Mucosa of rectum (tissue), 2 donors: ENCODE measurements around the gene TCF12.
"Not testable (repeated sequence)": the region's sequence is repeated elsewhere in the genome, so short reads cannot be mapped to it uniquely, and the experiment has no call there.

Experiments used
- H3K27ac ChIP-seq, 2 donors: one replicate each; pipeline ENCODE4 v1.7.0; 2013; ENCODE audit warnings: inconsistent platforms in 2 of 2, low read depth in 2 of 2, low read length in 2 of 2
- H3K27me3 ChIP-seq, 2 donors: one replicate each; pipeline ENCODE4 v1.7.0; 2013; ENCODE audit warnings: low read length in 2 of 2; ENCODE audit not compliant: control insufficient read depth in 2 of 2, insufficient read depth in 2 of 2
- H3K36me3 ChIP-seq, 2 donors: one replicate each; pipeline ENCODE4 v1.7.0; 2013; ENCODE audit warnings: low read length in 2 of 2; ENCODE audit not compliant: control insufficient read depth in 2 of 2, insufficient read depth in 2 of 2
- H3K4me1 ChIP-seq, 2 donors: one replicate each; pipeline ENCODE4 v1.7.0; 2013; ENCODE audit warnings: low read length in 2 of 2, mild to moderate bottlenecking in 1 of 2; ENCODE audit not compliant: control insufficient read depth in 2 of 2, insufficient read depth in 2 of 2
- H3K4me3 ChIP-seq, 2 donors: one replicate each; pipeline ENCODE4 v1.7.0; 2013; ENCODE audit warnings: low read length in 2 of 2
- H3K9ac ChIP-seq, 2 donors: one replicate each; pipeline ENCODE4 v1.7.0; 2013; ENCODE audit warnings: low read length in 2 of 2, low read depth in 1 of 2, mild to moderate bottlenecking in 1 of 2
- H3K9me3 ChIP-seq, 2 donors: one replicate each; pipeline ENCODE4 v1.7.0; 2013; ENCODE audit warnings: low read length in 2 of 2; ENCODE audit not compliant: control insufficient read depth in 2 of 2
- donor health status: healthy.
- donor health status: Normal muscosa, but diverticular disease.

Gene TCF12

DNA sequence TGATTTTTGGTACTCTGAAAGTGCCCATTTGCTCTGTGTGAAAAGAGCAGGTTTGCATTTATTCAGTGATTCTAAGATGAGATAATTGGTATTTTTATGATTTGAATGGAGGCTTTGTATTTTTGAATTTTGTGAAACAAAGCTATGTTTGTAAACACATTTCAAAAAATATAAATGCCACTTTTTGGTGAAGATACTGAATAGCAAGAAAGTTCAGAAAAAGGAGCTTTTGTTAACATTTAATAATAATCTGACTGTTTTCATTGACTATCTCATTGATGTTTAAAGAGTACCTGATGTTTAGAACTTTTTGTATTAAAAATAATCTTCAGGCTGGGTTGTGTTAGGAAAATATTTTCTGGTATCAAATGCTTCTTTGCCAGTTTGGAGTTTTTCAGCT, 23.7 kb downstream of the TCF12 start:
- H3K4me3 ChIP-seq, result no peak overlapping the region
- H3K9me3 ChIP-seq, result no peaks in the 10 kb centered on the region
- no peaks in the 10 kb centered on the region for H3K4me1 ChIP-seq
- H3K27me3 ChIP-seq, result no peaks in the 10 kb centered on the region
- H3K27ac ChIP-seq, result no peak overlapping the region
- H3K36me3 ChIP-seq, result no peaks in the 10 kb centered on the region
- H3K9ac ChIP-seq, result no peak overlapping the region

- H3K4me3 ChIP-seq, result no peak overlapping the region
- no peak overlapping the region for H3K9ac ChIP-seq
- no peak overlapping the region for H3K27ac ChIP-seq
- H3K36me3 ChIP-seq, result no peaks in the 10 kb centered on the region
- H3K27me3 ChIP-seq, result no peaks in the 10 kb centered on the region
- no peaks in the 10 kb centered on the region for H3K4me1 ChIP-seq
- H3K9me3 ChIP-seq, result no peaks in the 10 kb centered on the region
Observed at GRCh38 chr15:56943403-56943802, 25.0 kb downstream of the TCF12 start.

DNA sequence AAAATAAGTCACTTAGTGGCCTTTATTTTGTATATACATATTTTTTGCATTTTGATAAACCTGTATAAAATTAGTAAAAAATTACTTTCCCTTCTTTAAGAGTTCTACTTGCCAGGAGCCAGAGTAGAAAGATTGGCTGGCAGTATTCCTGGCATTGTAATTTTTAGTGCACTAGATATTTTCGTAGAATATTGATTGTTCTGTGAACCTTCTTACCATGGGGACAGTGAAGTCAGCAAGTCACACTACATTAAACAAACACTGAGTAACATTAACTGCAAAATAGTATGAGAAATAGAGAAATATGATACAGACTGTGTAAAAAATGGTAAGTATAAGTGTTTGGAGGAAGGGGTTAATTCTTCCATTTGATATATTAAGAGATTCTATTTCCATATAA, 26.0 kb downstream of the TCF12 start:
- no peak overlapping the region for H3K4me3 ChIP-seq
- H3K27ac ChIP-seq, result no peak overlapping the region
- no peaks in the 10 kb centered on the region for H3K36me3 ChIP-seq
- H3K27me3 ChIP-seq, result no peaks in the 10 kb centered on the region
- H3K9me3 ChIP-seq, result no peaks in the 10 kb centered on the region
- no peaks in the 10 kb centered on the region for H3K4me1 ChIP-seq
- no peak overlapping the region for H3K9ac ChIP-seq

- Histone ChIP-seq H3K9me3 (no peaks in the 10 kb centered on the region), H3K4me1 (no peaks in the 10 kb centered on the region), H3K27ac (no peak overlapping the region)
Observed at GRCh38 chr15:56946150-56946549, 27.7 kb downstream of the TCF12 start.

GRCh38 chr15:56948000-56948763, 29.7 kb downstream of the TCF12 start:
- Histone ChIP-seq H3K27me3 (no peaks in the 10 kb centered on the region), H3K9ac (no peak overlapping the region), H3K36me3 (no peaks in the 10 kb centered on the region), H3K4me1 (no peaks in the 10 kb centered on the region), H3K27ac (no peak overlapping the region), H3K9me3 (no peaks in the 10 kb centered on the region), H3K4me3 (no peak overlapping the region)

More at GRCh38 chr15:56946150-56946549, 27.7 kb downstream of the TCF12 start:
- no peaks in the 10 kb centered on the region for H3K36me3 ChIP-seq
- no peak overlapping the region for H3K9ac ChIP-seq
- no peaks in the 10 kb centered on the region for H3K27me3 ChIP-seq
- H3K4me3 ChIP-seq, result no peak overlapping the region

DNA sequence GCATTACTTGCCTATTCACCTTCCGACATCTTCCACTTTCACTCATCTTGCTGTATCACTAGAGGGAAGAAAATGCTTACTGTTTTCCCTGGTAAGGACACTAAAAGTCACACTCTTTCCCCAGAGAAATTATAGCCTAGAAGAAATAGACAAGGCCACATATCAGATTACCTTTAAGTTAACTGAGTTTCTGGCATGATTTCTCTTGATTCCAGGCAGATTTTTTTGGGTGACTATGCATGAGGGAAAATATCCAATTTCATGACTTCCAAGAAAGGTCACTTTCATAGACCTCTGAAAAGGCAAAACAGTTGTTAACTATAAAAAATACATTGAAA, 30.3 kb downstream of the TCF12 start:
- H3K4me1 ChIP-seq, result no peaks in the 10 kb centered on the region

DNA sequence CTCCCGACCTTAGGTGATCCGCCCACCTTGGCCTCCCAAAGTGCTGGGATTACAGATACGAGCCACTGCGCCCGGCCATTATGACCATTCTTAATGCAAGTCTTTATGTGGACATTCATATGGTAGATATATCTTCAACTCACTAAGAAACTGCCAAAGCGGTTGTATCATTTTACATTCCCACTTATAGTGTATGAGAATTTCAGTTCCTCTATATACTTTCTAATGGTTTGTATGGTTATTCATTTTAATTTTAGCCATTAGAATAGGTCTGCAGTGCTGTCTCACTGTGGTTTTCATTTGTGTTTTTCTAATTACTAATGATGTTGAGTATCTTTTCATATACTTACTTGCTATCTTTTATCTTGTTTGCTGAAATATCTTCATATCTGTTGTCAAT, 32.5 kb downstream of the TCF12 start:
- Histone ChIP-seq H3K9ac (no peak overlapping the region), H3K27ac (no peak overlapping the region), H3K4me1 (no peaks in the 10 kb centered on the region), H3K27me3 (no peaks in the 10 kb centered on the region), H3K36me3 (no peaks in the 10 kb centered on the region), H3K4me3 (no peak overlapping the region), H3K9me3 (no peaks in the 10 kb centered on the region)

More for the DNA sequence above, 30.3 kb downstream of the TCF12 start:
- H3K9ac ChIP-seq, result no peak overlapping the region
- H3K27ac ChIP-seq, result no peak overlapping the region
- no peaks in the 10 kb centered on the region for H3K9me3 ChIP-seq
- no peaks in the 10 kb centered on the region for H3K36me3 ChIP-seq
- no peaks in the 10 kb centered on the region for H3K27me3 ChIP-seq
- H3K4me3 ChIP-seq, result no peak overlapping the region

GRCh38 chr15:56953790-56954189, 35.3 kb downstream of the TCF12 start:
- no peak overlapping the region for H3K9ac ChIP-seq
- no peak overlapping the region for H3K4me3 ChIP-seq
- no peak overlapping the region for H3K27ac ChIP-seq
- H3K27me3 ChIP-seq, result no peaks in the 10 kb centered on the region
- no peaks in the 10 kb centered on the region for H3K4me1 ChIP-seq
- H3K9me3 ChIP-seq, result peaks cover 0 to 3% of the 10 kb centered on the region in 2 donors
- H3K36me3 ChIP-seq, result no peaks in the 10 kb centered on the region

GRCh38 chr15:56955011-56955410, 36.6 kb downstream of the TCF12 start:
- not testable (repeated sequence) for H3K27ac ChIP-seq, H3K27me3 ChIP-seq, H3K4me1 ChIP-seq, H3K36me3 ChIP-seq, H3K4me3 ChIP-seq, H3K9me3 ChIP-seq, H3K9ac ChIP-seq

GRCh38 chr15:56956538-56956937, 38.1 kb downstream of the TCF12 start:
- no peaks in the 10 kb centered on the region for H3K36me3 ChIP-seq
- H3K4me1 ChIP-seq, result no peaks in the 10 kb centered on the region
- peaks cover 0 to 3% of the 10 kb centered on the region in 2 donors for H3K9me3 ChIP-seq
- H3K4me3 ChIP-seq, result no peak overlapping the region
- no peak overlapping the region for H3K27ac ChIP-seq
- H3K27me3 ChIP-seq, result no peaks in the 10 kb centered on the region
- H3K9ac ChIP-seq, result no peak overlapping the region
